ENCODE data around the gene ITPR1.
A peak's percentile ranks its signal among the peaks of the same experiment; 100 is the strongest.
"Not testable (repeated sequence)": the region's sequence is repeated elsewhere in the genome, so short reads cannot be mapped to it uniquely, and the experiment has no call there.

Gene ITPR1

DNA sequence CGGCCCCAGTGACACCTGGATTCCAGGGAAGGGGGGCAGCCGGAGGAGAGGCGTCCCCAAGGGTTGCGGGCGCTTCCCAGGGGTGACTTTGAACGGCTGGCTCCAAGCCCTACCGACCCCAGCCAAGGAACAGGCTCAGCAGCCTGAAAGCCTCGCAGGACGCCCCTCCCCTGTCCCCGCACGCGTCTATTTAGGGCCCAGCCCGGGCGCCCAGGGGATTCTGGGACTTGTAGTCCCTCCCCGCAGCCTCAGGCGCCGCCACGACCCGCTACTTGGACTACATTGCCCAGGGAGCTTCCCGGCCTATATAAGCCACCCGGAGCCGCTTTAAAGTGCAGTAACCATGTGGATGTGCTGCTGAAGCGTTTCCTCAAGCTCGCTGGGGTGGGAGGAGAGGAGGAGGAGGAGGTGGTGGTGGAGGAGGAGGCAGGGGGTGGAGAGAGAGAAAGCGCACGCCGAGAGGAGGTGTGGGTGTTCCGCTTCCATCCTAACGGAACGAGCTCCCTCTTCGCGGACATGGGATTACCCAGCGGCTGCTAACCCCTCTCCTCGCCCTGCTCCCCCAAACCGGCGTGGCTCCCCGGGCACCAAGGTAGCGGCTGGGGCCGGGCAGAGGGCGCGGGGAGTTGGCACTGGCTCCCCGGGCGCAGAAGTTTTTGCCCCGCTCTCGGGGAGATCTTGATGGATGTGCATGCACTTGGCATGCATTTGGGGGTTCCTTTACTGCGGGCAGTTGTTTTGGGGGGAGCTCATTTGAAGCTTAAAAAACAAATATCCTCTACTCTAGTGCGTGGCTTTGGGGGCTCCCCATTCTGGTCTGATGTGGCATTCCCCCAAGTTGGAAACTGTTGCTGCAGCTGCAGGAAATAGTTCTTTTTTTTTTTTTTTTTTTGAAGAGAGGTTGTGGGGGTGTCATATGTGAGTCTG lies at the start of gene ITPR1:
Gene ITPR1 (plus strand): TSS at position 335 of the 927 bp plus-strand sequence. CDS start 23,144 bp downstream, outside the sequence.
- H3K4me3 ChIP-seq (ENCODE audit: low read length) = peak within 1 kb of the TSS; percentile 89
- DNase-seq (ENCODE audit: low read depth) = peak; percentile 97
- TF ChIP-seq, protein P1, sequence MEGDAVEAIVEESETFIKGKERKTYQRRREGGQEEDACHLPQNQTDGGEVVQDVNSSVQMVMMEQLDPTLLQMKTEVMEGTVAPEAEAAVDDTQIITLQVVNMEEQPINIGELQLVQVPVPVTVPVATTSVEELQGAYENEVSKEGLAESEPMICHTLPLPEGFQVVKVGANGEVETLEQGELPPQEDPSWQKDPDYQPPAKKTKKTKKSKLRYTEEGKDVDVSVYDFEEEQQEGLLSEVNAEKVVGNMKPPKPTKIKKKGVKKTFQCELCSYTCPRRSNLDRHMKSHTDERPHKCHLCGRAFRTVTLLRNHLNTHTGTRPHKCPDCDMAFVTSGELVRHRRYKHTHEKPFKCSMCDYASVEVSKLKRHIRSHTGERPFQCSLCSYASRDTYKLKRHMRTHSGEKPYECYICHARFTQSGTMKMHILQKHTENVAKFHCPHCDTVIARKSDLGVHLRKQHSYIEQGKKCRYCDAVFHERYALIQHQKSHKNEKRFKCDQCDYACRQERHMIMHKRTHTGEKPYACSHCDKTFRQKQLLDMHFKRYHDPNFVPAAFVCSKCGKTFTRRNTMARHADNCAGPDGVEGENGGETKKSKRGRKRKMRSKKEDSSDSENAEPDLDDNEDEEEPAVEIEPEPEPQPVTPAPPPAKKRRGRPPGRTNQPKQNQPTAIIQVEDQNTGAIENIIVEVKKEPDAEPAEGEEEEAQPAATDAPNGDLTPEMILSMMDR (conservative IDR thresholded peaks at IDR 0.05; ENCODE audit: low read depth, low read length) = no peak

DNA sequence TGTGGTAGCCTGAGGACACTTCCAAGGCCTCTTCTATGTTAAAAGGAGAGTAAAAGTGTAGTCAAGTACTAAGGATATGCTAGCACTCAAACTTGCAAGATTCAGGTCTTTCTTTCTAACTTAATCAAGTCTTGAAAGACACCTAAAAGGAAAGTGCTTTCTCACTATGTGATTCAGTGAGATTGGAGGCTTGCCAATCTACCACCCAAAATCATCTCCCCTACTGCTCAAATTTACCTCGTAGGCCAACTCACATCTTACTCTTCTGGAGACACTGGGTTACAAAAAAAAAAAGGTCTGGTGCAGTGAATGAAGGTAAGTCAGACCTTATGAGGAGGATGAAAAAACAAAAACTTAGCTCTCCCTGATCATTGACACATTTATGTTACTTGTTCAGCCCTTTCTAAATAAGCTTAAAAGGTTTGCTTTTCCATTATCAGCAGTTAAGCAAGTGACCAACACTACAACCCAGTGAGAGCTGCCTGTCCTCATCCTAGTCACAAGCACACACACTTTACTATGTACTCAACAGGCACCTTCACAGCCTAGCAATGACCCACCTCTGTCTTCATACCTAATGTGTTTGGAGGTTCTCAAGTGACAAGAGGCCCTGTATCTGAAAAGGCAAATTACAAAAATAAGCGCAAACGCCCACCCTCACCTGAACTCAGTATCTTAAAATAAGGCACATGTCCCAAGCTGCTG lies 45.7 kb upstream of the ITPR1 start:
- H3K4me3 ChIP-seq (ENCODE audit: low read length) = no peak overlapping the region
- DNase-seq (ENCODE audit: low read depth) = no peak
- TF ChIP-seq, protein P1 (conservative IDR thresholded peaks at IDR 0.05; ENCODE audit: low read depth, low read length) = no peak

DNA sequence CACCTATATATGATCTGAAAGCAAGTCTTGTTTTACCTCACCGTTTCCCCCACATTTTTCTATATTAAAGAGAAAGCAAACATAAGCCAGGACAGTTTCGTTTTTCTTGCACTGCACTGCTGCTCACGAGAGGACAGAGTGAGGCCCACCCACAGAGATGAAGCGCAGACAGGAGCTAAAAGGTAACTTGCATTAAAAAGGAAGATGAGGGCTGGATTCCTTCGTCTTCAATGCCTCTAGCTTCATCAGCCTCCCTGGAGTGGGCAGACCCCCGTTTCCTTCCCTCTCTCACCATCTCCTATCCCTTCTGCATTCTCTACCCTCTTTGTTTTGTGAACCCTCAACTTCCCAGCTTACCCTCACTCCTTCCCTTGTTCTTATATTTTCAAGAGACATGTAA lies 45.0 kb upstream of the ITPR1 start:
- DNase-seq (ENCODE audit: low read depth) = no peak
- H3K4me3 ChIP-seq (ENCODE audit: low read length) = no peak overlapping the region

DNA sequence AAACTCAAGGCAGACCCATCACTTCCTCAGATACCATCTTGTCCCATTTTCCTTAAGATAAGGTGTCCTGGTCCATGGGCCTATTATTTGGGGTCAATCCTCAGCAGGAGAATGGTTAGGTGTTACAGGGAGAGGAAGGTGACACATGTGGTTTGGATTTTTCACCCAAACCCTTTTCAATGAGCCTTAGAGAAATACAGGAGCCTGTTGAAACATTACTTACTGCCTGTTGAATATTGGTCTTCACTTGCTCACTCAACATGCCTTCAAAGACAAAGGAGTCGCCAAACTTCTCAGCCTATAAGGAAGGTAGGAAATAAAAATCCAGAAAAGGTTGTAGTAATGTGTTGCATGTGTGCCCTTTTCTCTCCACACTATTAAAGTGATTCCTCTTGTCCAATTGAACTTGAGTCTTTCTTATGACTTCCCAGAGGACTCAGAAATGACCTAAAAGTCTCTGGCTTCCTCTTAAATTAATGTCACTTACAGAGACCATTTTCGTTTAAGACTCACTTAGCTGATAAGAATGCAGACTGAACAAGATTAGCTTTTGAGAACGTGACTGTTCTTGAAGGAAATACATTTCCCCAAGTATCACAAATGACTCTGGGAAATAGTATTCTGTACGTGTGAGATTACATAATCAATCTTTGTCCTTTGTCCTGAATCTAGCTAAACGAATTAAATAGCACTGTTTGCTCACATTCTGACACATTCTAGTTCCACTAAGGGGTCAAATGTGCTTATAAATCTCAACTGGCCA lies 43.9 kb upstream of the ITPR1 start:
- no peak overlapping the region for H3K4me3 ChIP-seq (ENCODE audit: low read length)
- DNase-seq (ENCODE audit: low read depth) = no peak
- TF ChIP-seq, protein P1 (conservative IDR thresholded peaks at IDR 0.05; ENCODE audit: low read depth, low read length) = no peak

More for the DNA sequence above, 45.0 kb upstream of the ITPR1 start:
- TF ChIP-seq, protein P1 (conservative IDR thresholded peaks at IDR 0.05; ENCODE audit: low read depth, low read length) = no peak

DNA sequence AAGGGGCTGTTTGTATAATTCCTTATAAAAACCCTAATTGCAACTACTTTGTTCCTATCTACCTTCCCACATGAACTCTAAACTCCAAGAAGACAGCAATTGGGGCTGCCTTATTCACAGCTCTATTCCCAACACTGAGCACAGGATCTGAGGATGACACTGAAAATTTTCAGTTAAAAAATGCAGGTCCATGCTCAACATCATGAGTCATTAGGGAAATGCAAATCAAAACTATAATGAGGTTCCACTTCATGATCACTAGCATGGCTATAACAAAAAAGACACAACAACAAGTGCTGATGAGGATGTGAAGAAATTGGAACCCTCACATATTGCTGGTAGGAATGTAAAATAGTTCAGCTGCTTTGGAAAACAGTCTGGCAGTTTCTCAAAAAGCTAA lies 39.0 kb upstream of the ITPR1 start:
- DNase-seq (ENCODE audit: low read depth) = no peak
- no peak overlapping the region for H3K4me3 ChIP-seq (ENCODE audit: low read length)

DNA sequence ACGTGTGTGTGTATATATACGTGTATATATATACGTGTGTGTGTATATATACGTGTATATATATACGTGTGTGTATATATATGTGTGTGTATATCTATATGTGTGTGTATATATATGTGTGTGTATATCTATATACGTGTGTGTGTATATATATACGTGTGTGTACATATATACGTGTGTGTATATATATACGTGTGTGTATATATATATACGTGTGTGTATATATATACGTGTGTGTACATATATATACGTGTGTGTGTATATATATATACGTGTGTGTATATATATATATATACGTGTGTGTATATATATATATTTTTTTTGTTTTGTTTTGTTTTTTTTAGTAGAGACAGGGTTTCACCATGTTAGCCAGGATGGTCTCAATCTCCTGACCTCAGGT lies 36.4 kb upstream of the ITPR1 start:
- DNase-seq (ENCODE audit: low read depth); H3K4me3 ChIP-seq (ENCODE audit: low read length): not testable (repeated sequence)

More for the DNA sequence above, 39.0 kb upstream of the ITPR1 start:
- TF ChIP-seq, protein P1 (conservative IDR thresholded peaks at IDR 0.05; ENCODE audit: low read depth, low read length) = no peak

DNA sequence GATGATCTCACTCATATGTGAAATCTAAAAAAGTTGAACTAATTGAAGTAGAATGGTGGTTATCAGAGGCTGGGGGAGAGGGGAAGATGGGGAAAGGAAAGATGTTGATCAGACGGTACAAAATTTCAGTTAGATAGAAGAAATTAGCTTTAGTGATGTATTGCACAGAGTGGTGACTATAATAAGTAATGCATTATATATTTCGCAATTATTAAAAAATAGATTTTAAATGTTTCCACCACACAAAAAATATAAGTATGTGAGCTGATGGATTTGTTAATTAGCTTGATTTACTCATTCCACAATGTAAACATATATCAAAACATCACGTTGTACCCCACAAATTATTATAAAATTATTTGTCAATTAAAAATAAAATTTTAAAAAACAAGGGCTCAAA lies 34.2 kb upstream of the ITPR1 start:
- TF ChIP-seq, protein P1 (conservative IDR thresholded peaks at IDR 0.05; ENCODE audit: low read depth, low read length) = no peak
- no peak for DNase-seq (ENCODE audit: low read depth)
- no peak overlapping the region for H3K4me3 ChIP-seq (ENCODE audit: low read length)
